Smooth muscle cell (in vitro differentiated cells): ENCODE data around the gene RPS19BP1. TPM values are rescaled to one million over a fixed set of nuclear protein-coding genes. Genes with fewer than 3 reads are reported as not detected.
A peak's percentile ranks its signal among the peaks of the same experiment; 100 is the strongest.

Source experiments
- DNase-seq: peaks from one replicate; lab custom pipeline; 2025; ENCODE audit not compliant: unreplicated experiment; lab: John Stamatoyannopoulos, UW
- H2AFZ ChIP-seq: fragments of 200-600 bp; sonication (generic); 2 replicates; pipeline ENCODE4 v1.6.0; 2016; ENCODE audit warnings: antibody characterized with exemption, low read depth, mild to moderate bottlenecking
- H3F3A ChIP-seq: fragments of 200-600 bp; sonication (generic); 2 replicates; pipeline ENCODE4 v1.6.0; 2017; ENCODE audit warnings: antibody characterized with exemption, low read depth
- H3K27ac ChIP-seq: fragments of 200-600 bp; sonication (generic); 2 replicates; pipeline ENCODE4 v1.5.1; 2016; ENCODE audit warnings: low read depth, mild to moderate bottlenecking
- H3K27me3 ChIP-seq: fragments of 200-600 bp; sonication (generic); 2 replicates; pipeline ENCODE4 v1.6.1; 2016; ENCODE audit warnings: low read depth, mild to moderate bottlenecking
- H3K36me3 ChIP-seq: fragments of 200-600 bp; sonication (generic); 2 replicates; pipeline ENCODE4 v1.5.1; 2016; ENCODE audit warnings: low read depth
- H3K4me1 ChIP-seq: fragments of 200-600 bp; sonication (generic); 2 replicates; pipeline ENCODE4 v1.5.1; 2016; ENCODE audit warnings: low read depth
- H3K4me2 ChIP-seq: fragments of 200-600 bp; sonication (generic); 2 replicates; pipeline ENCODE4 v1.6.0; 2016; ENCODE audit warnings: mild to moderate bottlenecking
- H3K4me3 ChIP-seq: fragments of 200-600 bp; sonication (generic); 2 replicates; pipeline ENCODE4 v1.5.1; 2016; ENCODE audit warnings: mild to moderate bottlenecking
- H3K79me2 ChIP-seq: fragments of 200-600 bp; sonication (generic); 2 replicates; pipeline ENCODE4 v1.6.0; 2016; ENCODE audit warnings: low read depth, mild to moderate bottlenecking
- H3K9ac ChIP-seq: fragments of 200-600 bp; sonication (generic); 2 replicates; pipeline ENCODE4 v1.6.0; 2016; ENCODE audit warnings: low read depth
- H3K9me3 ChIP-seq: fragments of 200-600 bp; sonication (generic); replicated peaks from 2 replicates; pipeline ENCODE4 v1.5.1; 2016; ENCODE audit warnings: low read depth
- H4K20me1 ChIP-seq: fragments of 200-600 bp; sonication (generic); 2 replicates; pipeline ENCODE4 v1.6.0; 2016; ENCODE audit warnings: low read depth
- WGBS: methylation state at CpG from one replicate; pipeline ENCODE4 v1.1.7; 2016; ENCODE audit warnings: low lambda C conversion rate; 5-methylcytosine and 5-hydroxymethylcytosine counted together
- polyA plus RNA-seq: library from polyadenylated mRNA; unstranded; fragments of >200 nt; fragmentation: Nextera tagmentation; extraction: Ambion mirVana; gene quantifications from 2 replicates; pipeline ENCODE4 v1.2.1, GENCODE V29; 2016
- total RNA-seq: library from RNA; depleted of rRNA; stranded (reverse); fragments of >200 nt; gene quantifications from 2 replicates; pipeline ENCODE4 v1.2.3, GENCODE V29; 2014
- TF ChIP-seq, protein P1 (sequence below): fragments of 200-600 bp; sonication (generic); IDR thresholded peaks from 2 replicates; pipeline ENCODE4 v1.5.1; 2017; ENCODE audit warnings: borderline replicate concordance, mild to moderate bottlenecking, antibody characterized with exemption; ENCODE audit not compliant: insufficient read depth, poor library complexity, severe bottlenecking

Gene RPS19BP1
- total and polyA plus RNA-seq, 2 experiments from 2014 or later, result 71.6 to 97.1 TPM

DNA sequence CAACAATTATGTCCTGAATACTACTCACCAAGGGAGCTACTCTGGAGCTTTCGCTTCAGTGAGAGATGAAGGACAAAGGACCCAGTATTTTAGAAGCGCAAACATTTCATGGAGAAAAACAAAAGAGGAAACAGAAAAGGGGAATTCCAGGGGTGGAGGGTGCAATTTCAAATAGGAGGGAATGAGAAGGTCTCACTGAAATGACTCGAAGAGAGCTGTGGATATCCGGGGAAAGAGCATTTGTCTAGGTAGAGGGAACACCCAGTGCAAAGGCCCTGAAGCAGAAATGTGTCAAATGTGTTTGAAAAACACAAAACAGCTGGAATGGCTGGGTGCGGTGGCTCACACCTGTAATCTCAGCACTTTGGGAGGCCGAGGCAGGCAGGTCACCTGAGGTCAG lies 2.4 kb downstream of the RPS19BP1 start:
- Histone ChIP-seq H3K36me3 (no peaks in the 10 kb centered on the region), H2AFZ (no peak overlapping the region), H3K79me2 (peaks cover 24% of the 10 kb centered on the region), H3K9me3 (no peaks in the 10 kb centered on the region), H3K4me3 (no peak overlapping the region), H3K4me2 (no peak overlapping the region), H3K27ac (peak overlapping the region; percentile 1), H3K27me3 (no peaks in the 10 kb centered on the region), H4K20me1 (peaks cover 51% of the 10 kb centered on the region), H3K4me1 (peaks cover 11% of the 10 kb centered on the region), H3F3A (peaks cover 10% of the 10 kb centered on the region), H3K9ac (no peak overlapping the region)
- TF ChIP-seq, protein P1, sequence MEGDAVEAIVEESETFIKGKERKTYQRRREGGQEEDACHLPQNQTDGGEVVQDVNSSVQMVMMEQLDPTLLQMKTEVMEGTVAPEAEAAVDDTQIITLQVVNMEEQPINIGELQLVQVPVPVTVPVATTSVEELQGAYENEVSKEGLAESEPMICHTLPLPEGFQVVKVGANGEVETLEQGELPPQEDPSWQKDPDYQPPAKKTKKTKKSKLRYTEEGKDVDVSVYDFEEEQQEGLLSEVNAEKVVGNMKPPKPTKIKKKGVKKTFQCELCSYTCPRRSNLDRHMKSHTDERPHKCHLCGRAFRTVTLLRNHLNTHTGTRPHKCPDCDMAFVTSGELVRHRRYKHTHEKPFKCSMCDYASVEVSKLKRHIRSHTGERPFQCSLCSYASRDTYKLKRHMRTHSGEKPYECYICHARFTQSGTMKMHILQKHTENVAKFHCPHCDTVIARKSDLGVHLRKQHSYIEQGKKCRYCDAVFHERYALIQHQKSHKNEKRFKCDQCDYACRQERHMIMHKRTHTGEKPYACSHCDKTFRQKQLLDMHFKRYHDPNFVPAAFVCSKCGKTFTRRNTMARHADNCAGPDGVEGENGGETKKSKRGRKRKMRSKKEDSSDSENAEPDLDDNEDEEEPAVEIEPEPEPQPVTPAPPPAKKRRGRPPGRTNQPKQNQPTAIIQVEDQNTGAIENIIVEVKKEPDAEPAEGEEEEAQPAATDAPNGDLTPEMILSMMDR, result no peak
- no peak for DNase-seq
- WGBS, result 96% methylated on average over 6 of the region's 6 CpGs

DNA sequence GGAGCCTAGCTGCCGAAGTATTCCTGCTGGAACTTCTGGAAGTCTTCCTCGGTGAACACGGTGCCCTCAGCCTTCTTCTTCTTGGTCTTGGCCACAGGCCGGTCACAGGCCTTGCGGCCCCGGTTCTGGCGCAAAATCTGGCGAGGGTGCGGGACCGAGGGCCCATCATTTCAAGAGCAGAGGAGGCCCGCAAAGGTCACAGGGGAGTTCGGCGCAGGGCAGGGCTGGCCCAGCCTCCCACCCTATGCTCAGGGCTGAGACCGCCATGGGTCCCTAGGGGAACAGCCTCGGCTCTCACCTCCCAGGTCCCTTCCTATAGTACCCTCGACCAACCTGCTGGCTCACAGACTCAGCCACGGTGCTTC lies 3.1 kb downstream of the RPS19BP1 start:
- H3K4me3 ChIP-seq, result no peak overlapping the region
- H3K4me2 ChIP-seq, result no peak overlapping the region
- H3K9me3 ChIP-seq, result no peaks in the 10 kb centered on the region
- no peak overlapping the region for H2AFZ ChIP-seq
- peaks cover 57% of the 10 kb centered on the region for H4K20me1 ChIP-seq
- peaks cover 11% of the 10 kb centered on the region for H3K4me1 ChIP-seq
- H3K9ac ChIP-seq, result no peak overlapping the region
- H3F3A ChIP-seq, result peaks cover 10% of the 10 kb centered on the region
- TF ChIP-seq, protein P1, result no peak
- DNase-seq, result no peak
- no peaks in the 10 kb centered on the region for H3K36me3 ChIP-seq
- H3K27ac ChIP-seq, result peak overlapping the region; percentile 1
- 76% methylated on average over 17 of the region's 17 CpGs for WGBS
- H3K79me2 ChIP-seq, result peaks cover 24% of the 10 kb centered on the region
- no peaks in the 10 kb centered on the region for H3K27me3 ChIP-seq

DNA sequence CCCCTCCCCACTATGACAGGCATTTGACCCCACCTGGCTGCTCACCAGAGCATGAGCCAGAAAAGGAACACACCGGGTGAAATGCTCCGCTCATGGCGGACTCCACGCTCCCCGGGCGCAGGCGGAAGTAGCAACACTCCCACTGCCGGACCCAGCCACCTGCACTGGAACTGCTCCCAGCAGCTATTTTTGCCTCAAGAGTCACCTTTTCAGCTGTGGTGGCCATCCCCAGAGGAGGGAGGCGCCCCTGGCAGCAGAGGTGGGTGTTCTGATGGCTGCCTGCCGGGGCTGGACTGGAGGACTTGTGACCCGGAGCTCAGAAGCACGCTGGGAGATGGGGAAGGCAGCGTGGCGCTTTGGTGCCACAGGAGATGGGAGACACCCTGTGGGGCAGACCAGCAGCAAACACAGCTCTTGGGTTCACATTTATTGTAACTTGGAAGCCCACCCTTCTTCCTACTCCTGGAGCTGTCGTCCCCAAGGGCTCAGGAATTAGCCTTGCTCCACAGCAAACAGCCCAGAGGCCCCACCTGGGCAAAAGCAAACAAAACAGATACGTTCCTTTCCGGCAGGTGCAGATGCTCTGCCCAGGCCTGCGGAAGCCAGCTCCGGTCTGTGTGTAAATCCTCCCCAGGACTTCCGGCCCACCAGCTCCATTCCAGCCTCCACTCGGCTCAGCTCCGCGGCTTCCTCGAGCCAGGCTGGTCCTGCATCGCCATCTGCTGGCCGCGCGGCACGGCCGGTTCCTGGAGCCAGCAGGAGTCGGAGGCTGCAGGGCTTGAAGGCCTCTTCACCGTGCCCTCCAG lies 3.7 kb downstream of the RPS19BP1 start:
- WGBS, result 48% methylated on average over 32 of the region's 32 CpGs
- peak; percentile 58 for DNase-seq
- no peak overlapping the region for H3K4me3 ChIP-seq
- no peaks in the 10 kb centered on the region for H3K36me3 ChIP-seq
- H3K9me3 ChIP-seq, result no peaks in the 10 kb centered on the region
- no peaks in the 10 kb centered on the region for H3K27me3 ChIP-seq
- H3K27ac ChIP-seq, result no peak overlapping the region
- H3K79me2 ChIP-seq, result peaks cover 24% of the 10 kb centered on the region
- H3F3A ChIP-seq, result peaks cover 9% of the 10 kb centered on the region
- H2AFZ ChIP-seq, result no peak overlapping the region
- H3K4me1 ChIP-seq, result peaks cover 11% of the 10 kb centered on the region
- no peak overlapping the region for H3K9ac ChIP-seq
- H4K20me1 ChIP-seq, result peaks cover 63% of the 10 kb centered on the region
- TF ChIP-seq, protein P1, result peak; percentile 93
- no peak overlapping the region for H3K4me2 ChIP-seq
